ENCODE results near the gene GSE1.

Gene GSE1

DNA sequence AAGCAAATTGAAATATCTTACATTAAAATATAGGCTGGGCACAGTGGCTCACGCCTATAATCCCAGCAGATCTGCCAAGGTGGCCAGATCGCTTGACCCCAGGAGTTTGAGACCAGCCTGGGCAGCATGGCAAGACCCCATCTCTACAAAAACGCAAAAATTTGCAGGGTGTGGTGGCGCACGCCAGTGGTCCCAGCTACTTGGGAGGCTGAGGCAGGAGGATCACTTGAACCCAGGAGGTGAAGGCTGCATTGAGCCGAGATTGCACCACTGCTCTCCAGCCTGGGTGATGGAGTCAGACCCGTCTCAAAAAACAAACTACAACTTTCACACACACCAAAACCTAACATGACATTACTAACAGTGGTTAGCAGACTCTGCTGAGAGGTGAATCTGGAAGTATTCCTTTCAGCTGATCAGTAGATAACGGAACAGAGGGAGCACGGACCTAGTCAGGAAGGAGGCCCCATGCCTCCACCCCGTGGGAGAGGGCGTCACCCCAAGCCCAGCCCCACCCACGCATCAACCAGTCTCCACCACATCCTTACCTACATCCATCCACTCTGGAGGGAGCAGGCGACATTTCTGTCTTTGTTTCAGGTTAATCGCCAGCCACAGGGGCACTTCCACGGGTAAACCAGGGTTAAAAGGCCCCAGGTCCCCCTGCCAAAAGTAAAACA is 73.9 kb downstream of the GSE1 start:
- peak; percentile 6 for DNase-seq

DNA sequence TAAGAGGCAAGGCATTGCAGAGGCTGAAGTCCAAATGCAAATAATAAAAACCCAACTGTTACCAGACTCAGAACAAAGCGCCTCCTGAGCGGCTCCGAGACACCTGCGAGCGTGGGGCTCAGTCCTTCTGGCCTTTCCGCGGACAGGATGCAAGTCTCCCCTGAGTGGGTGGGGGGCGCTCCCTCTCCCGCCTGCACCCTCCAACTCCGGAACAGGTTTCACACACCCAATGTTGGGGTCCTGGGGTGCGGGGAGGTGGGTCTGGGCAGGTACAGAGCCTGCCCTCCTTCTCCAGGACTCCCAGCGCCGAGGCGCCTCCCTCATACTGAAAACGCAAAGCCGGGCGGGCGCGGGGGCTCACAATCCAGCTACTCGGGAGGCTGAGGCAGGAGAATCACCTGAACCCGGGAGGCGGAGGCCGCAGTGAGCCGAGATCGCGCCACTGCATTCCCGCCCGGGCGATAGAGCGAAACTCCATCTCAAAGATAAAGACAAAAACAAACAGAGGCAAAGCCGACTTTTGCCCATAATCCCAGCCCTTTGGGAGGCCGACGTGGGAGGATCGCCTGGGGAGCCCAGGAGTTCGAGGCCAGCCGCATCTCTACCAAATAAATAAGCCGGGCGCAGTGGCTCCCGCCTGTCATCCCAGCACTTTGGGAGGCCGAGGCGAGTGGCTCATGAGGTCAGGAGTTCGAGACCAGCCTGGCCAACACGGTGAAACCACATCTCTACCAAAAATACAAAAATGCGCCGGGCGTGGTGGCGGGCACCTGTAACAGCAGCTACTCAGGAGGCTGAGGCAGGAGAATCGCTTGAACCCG is 74.7 kb downstream of the GSE1 start:
- DNase-seq = peak; percentile 4

DNA sequence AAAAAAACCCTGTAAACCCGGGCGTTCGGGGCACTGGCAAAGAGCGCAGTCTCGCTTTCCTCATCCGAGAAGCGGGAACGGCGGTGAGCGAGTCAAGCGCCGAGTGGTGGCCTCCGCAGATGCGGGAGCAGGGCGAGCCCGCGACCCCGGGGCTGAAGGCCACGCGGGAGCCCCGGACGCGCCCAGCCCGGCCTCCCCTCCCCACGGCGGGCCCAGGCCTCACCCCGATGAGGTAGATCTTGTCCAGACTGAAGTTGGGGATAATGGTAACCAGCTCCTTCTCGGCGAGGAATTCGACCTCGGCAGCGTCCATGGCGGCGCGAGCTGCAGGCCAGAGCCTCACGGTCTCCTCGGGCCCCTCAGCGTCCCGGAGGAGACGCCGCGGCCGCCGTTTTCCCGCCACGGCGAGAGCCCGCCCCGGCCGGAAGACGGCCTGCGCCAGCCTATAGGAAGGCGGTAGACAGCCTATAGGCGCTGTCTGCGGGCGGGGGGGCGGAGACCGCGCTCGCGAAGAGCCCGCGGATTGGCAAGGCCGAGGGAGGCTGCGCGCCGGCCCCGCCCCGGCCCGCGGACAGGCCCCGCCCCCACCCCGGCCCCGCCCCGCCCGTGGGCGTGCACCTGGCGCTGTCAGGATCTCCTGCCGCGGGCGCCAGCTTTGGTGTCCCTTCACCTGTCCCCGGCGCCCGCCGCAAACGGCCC is 75.6 kb downstream of the GSE1 start, which contains the start of gene GINS2:
GINS2 (minus strand) TSS at position 369 of the 699 bp plus-strand sequence; CDS start at position 313, 56 bp downstream.
- peak; percentile 93 for DNase-seq

DNA sequence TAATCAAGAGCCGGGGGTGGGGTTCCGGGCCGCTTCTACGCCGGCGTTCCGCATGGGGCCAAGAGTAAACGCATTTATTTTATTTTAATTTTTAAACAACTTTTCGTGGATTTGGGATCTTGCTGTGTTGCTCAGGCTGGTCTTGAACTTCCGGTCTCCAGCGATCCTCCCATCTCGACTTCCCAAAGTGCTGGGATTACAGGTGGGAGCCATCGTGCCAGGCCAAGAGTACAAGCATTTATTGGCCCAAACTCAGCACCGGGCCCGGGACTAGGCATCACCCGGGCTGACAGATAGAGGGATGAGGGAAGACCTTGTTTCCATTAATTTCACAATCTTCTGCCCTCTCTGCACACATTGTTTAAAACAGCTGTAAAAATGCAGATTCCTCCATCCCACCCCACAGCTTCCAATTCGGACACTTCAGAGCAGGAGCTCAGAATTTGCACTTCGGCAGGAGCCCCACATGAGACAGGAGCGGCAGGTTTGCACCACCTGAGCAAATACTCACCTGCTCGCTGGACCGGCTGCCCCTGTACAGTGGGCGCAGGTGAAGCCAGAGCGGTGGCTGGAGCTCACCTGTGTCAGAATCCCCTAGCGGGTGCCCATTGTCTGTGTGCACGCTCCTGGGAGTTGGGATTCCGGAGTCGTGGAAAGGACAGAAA is 76.3 kb downstream of the GSE1 start:
- DNase-seq = no peak

DNA sequence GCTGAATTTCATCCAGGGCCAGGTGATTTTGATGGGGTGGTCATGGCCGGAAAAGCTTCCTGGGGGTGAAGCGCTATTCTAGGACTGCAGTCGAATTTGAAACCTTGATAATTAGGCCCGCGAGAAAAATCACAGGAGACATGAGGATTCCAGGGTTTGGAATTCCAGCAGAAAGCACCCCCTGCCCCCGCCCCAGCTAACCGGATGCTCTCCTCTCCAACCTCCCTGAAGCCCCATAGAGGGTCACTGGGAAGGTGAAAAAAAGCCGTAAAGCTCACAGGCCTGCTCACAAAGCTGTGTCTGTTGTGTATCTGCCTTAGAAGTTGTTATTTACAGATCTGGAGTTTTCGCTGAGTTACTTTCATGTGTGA is 76.8 kb downstream of the GSE1 start:
- no peak for DNase-seq

GRCh38 chr16:85690469-85691064 is 77.4 kb downstream of the GSE1 start:
- DNase-seq = no peak

DNA sequence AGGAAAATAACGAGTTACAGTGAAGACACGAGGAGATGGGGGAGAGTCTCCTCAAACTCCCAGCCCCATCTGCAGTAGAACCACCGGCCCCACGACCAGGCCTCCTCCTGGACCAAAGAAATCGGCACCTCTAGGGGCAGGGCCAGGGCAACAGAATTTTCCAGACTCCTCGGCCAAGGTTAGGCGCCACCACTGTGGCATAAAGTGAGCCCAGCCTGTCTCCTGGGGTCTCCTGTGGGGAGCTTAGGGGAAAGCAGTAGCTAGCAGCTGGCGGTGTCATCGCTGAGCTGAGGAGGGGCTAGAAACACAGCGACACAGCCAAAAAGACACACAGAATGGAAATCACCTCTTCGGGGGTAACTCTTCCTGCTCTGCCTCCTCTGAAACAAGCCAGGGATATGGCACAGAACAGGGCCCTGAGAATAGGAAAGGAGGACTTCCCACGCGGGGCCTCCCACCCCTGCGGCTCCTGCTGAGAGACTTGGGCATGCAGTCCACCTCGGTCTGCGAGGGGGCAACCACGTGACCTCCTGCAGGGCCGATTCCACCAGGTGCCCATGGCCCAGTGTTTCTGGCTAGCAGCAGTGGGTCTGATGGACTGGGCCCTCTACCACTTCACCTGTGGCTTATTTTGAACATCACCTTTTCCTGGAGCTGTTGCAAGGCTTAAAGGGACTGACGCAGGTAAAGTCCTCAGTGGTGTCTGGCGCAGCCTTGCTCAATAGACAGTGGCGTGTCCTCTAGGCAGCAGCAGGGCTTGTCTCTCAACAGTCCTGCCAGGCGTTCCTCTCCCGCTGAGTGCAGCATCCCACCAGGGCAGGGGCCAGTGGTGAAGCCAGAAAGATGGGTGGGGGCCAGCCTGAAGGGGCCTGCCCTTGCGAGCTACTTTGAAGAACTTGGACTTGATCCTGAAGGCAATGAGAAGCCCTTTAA is 82.3 kb downstream of the GSE1 start:
- DNase-seq = no peak

DNA sequence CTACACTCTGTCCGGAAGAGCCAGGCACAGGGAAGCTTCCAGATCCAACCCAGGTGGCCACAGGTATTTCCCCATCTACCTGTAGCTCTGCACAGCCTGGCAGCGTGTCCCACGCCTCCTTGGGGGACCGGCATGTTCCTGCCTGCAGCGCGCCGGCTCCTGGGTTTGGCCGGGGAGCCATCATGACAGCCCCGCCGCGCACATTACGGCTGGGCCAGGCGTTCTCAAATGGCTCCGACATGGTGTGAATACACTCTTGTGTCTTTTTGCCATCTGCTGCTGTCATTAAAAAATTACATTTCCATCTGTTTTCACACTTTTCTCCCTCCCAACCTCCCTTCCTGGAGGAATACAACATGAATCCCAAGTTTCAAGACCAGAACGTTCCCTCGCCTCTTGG is 83.7 kb downstream of the GSE1 start:
- DNase-seq = no peak

- no peak for DNase-seq
These were observed 84.3 kb downstream of the GSE1 start for GRCh38 chr16:85697431-85697830.

DNA sequence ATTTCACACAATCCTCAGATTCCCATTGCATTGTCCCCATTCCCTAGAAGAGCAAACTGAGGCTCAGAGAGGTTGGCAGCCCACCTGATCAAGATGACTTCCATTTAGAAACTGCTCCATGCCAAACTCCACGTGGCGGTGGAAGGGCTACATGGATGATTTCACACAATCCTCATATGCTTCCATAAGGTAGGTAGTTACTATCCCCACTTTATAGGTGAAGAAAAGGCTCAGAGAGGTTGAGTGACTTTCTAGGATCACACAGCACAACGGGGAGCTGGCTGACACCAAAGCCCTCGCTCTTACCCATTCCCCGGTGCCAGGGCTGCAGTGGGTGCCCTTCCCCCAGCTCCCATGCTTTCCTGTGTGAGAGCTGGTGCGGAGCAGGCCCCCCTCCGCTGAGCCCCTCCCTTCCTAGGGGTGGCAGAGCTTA is 85.4 kb downstream of the GSE1 start:
- DNase-seq = no peak

DNA sequence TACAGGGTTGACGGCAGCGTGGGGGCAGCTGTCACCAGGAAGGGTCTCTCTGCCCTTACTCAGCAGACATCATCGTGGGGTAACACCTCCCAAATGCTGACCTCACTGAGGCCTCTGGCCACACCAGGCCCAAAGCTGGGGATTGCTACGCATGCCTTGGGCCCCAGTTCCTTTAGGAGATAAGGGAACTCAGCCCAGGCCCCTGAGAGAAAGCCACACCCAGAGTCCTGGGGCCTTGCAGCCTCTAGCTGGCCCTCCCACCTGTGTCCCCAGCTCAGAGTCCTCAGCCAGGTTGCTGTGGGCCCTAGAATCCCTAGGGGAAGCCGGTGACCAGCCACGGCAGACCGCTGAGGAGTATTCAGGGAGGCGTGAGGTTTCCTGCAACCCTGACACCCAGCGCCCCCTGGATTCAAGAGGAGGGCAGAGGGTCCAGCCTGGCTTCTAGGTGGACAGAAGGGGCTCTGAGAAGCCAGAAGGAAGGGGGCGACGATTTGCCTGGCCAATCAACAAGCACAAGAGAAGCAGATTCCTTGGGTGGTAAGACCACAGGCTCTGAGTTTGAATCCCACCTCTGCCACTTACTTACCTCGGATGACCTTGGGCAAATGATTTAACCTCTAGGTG is 85.9 kb downstream of the GSE1 start:
- DNase-seq = no peak

DNA sequence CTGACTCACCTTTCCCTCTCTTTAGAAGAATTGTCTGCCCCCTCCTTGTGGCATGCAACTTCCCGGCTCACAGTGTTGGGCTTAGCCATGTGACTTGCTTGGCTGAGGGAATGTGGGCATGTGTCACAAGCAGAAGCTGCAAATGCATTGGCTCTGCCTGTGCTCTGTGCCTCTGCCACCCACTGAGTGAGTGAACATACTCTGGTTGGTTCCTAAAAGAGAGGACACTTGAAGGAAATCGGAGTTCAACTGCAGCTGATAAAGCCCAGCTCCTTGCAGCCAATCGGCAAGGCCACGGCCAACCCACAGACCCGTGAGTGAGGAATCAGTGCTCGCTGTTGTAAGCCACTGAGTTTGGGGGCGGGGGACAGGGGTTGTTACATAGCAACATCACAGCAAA is 86.5 kb downstream of the GSE1 start:
- DNase-seq = no peak

GRCh38 chr16:85704011-85704410 is 90.9 kb downstream of the GSE1 start:
- no peak for DNase-seq

DNA sequence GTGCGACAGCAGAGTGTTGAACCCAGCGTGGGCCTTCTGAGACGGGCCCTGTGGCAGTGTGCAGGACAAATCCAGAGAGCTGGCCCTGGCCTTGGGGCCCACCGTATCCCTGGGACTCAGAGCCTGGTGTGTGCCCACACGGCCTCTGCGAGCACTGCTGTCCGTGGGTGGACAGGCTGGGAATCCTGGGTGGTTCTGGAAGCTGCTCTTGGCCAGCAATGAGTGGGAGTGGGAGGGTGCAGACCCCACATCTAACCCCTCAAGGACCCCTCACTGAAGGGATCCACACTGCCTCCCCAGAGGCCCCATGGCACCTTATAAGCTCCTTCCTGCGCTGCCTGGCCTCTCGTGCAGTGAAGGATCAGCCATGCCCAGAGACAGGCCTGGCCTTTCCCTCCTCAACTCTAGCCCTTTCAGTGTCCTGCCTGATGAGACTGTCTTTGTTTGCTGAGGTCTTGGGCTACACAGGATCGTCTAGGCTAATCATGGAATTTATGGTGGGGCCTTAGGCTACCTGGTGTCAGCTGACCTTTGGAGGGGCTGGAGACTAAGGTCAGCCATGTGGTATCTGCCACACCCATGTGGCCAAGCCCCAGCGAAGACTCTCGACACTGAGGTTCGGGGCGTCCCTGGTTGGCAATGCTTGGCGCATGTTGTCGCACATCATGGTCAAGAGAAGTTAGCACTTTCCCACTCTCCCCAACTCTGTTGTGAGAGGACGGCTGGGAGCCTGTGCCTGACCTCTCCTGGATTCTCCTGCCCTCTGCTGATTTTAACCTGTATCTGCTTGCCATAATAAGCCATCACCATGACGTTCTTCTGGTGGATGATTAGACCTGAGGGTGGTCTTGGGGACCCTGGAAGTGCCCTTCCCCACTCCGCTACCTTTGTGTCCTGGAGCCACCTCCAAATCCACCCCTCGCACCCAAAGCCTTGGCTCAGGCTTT is 92.1 kb downstream of the GSE1 start:
- no peak for DNase-seq

GRCh38 chr16:85706449-85707034 is 93.4 kb downstream of the GSE1 start:
- no peak for DNase-seq

DNA sequence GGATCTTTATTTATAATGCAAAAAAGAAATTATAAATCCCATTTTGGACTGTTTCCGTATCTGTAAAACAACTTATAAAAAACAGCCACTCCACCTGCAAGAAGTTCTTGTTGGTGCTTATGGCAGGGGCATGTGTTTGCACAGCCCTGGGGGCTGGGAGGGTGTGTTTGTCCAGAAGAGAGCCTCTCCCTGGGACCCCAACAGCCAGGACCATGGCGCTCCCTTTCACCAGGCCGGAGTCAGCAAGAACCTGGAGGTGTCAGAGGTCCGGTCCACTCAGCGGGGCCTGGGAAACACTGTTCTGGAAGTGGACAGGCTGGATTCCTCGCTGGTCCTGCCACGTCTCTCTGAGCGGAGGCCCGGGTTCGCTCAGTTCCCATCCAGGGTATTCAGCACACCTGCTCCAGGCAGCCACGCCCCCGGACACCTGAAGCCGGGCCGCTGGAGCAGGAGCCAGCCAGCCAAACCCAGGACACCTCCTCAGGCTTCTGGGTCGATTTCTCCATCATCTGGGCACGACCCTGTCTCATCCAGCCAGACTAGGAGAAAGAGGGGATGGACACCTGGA is 94.5 kb downstream of the GSE1 start:
- DNase-seq = no peak

- DNase-seq = no peak
These were observed 95.2 kb downstream of the GSE1 start for GRCh38 chr16:85708338-85708737.

GRCh38 chr16:85709766-85710585 is 96.9 kb downstream of the GSE1 start:
- DNase-seq = no peak

Data from CD4-positive, alpha-beta T cell treated with Interleukin-10 for 1 hour (primary cell).